H4 (cell line): Measurements from ENCODE around the gene LYSMD1. TPM values are rescaled to one million over a fixed set of nuclear protein-coding genes. Genes with fewer than 3 reads are reported as not detected.
A peak's percentile ranks its signal among the peaks of the same experiment; 100 is the strongest.

Experiments
- DNase-seq: peaks from one replicate; pipeline ENCODE4 v3.0.0-alpha.2; 2015; ENCODE audit warnings: low spot score
- total RNA-seq: library from RNA; depleted of rRNA; stranded (reverse); fragments of >200 nt; shearing (Covaris generic); gene quantifications from 2 replicates; pipeline ENCODE4 v1.2.3, GENCODE V29; 2014

Gene LYSMD1
- total RNA-seq, 1 experiment from 2014 or later = 7.2 TPM

DNA sequence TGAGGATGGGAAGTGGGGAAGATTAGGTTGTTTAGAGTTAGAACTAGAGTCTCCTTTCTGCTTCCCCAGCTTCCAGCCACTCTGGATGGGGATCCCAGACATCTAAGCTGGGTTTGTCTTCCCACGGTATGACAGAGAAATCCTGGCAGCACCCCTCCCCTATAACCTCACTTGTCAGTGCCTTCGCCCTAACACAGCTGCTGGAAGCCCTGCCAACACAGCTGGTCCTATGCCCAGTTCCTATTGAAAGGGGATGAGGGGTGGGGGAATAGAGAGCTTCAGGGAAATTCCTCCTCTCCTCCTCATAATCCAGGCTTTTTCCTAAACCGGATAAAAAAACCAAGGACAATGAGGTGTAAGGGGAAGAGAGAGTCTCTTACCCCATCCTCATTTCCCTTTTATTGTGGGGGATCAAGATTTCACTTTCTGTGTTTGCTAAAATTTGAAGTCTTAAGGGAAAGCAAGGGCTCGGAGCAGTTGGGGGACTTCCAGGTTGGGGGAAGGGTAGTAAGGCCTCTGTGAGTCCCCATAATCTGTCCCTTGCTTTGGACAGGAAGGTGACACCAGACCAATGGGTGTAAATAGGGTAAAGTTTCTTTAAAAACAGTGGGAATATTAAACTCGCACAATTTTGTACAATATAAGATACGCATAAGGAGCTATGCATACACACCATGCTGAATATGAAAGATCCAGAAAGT, 9.5 kb upstream of the LYSMD1 start:
- no peak for DNase-seq

DNA sequence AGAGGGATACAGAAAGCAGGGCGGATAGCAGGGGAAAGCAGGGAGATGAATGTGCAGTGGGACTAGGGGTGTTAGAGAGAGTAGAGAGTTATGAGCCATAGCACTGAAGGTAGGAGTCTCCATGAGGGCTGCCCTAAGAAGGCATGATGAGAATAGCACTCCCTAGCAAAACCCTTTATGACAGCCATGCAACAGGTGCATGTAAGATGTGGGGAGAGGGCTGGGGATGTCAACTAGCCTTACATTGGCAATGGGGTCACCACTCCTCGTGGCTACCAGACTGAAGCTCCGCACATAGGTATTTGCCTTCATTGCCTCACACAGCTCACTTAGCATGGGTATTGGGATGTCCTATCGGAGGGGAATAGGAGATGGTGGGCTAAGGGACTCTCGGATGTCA, 5.5 kb upstream of the LYSMD1 start:
- no peak for DNase-seq

DNA sequence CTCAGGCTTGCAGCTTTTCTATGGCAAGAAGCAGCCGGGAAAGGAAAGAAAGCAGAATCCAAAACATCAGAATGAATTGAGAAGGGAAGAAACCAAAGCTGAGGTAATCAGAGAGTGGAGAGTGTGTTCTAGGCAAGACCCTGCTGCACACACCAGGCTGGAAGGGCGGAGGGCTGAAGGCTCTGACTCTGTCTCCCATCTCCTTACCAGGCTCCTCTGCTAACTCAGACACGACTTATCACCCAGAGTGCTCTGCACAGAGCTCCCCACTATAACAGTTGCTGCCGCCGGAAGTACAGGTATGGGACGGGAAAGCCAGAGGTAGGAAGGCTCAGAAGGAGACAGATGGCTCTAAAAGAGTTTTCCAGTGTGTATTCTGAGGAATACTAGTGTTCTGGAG, 1.4 kb upstream of the LYSMD1 start:
- no peak for DNase-seq

GRCh38 chr1:151166505-151166956, 829 bp upstream of the LYSMD1 start:
- no peak for DNase-seq

GRCh38 chr1:151165281-151165737, 393 bp downstream of the LYSMD1 start:
- no peak for DNase-seq

DNA sequence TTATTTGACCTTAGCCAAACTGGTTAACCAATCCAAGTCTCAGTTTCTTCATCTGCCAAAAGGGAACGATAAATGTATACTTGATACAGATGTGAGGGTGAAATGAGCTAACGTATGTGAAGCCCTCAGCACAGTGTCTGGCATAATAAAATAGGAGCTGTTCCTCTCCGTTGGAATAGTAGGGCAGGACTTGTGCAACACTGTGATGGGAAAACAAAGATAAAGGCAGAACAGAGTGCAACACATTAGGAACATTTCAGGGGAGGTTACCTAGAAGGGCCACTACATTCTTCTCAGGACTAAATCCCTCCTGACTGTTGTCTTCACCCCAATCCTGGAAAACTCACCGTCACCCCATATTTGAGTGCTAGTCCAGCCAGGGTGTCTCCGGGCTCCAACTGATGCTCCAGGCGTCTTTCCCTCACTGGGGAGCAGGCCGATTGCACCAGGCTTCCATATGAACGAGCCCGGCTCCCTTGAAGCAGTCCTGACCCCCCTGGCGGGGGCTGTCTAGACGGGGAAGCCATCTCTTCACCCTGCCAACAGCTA, 896 bp downstream of the LYSMD1 start:
- DNase-seq = no peak

DNA sequence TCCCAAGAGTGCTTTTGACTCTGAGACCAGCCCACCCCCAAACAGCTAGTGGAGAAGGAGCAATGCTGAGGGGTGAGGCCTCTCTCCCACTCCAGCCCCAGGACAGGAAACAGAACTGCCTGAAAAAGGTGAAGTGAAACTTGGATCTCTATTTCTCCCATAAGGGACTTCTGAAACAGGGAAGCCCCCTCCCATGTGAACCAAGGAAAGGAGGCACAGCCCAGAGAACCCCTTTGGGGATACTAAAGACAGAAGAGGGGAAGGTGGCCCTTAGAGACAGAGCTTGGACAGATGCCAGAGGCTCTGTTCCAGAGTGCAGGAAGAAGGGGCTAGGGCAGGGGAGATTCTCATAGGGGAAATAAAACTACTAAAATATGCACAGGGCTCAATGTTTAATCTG, 6.3 kb downstream of the LYSMD1 start:
- no peak for DNase-seq

- DNase-seq = no peak
These were observed 6.9 kb downstream of the LYSMD1 start for GRCh38 chr1:151158751-151159251.

DNA sequence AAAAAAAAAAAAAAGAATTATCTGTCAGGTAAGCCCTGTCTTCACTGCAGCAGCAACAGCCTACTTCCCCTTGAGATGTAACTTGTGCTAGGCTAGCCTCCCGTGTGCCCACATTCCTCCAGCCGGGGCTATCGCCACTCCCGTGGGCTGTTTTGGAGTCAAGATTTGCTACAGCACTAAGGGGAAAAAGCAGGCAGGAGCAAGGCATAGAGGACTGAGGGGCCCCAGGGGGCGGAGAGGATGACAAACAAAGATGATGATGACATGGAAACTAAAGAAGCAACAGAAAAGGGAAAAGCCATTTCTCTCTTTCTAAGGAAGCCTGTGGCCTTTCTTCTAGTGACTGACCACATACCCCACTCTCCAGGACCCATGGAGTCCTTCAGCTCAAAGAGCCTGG, 7.4 kb downstream of the LYSMD1 start:
- DNase-seq = no peak

DNA sequence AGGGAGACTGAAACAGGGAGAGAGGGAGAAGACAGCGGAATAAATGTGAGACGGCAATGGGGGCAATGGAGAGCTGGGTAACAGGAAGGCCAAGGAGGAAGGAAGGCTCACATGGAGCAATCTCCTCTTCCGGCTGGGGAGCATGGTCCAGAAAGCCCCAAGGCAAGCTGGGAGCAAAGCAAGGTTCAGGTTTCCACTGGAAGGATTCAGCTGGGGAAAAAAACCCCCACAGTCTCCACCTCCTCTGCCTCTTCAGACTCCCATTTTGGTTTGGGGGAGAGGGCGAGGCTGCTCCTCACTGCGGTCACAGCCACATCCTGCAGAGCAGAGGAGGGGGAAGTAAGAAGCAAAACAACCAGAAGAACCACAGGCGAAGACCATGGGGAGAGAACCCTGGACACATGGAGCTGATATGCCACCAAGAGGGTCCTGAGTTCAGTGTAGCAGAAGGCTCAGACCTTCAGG, 8.6 kb downstream of the LYSMD1 start:
- no peak for DNase-seq

DNA sequence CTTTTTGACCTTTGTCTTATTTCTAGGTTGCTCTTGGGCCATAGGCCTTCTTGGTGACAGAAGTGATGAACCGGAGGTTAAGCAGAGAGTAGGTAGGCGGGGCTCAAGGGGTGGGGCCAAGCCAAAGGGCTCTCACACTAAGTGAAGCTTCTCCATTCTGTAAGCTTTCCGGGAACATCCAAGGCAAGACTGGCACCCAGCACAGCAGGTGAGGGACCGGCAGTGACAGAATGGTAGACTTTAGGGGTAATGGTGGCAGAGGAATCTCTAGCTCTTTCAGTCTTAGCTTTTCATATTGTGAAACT, 9.2 kb downstream of the LYSMD1 start, which contains the start of gene TNFAIP8L2:
TSS of gene TNFAIP8L2 (plus strand) at position 135 of the 305 bp plus-strand sequence. CDS start 2,049 bp downstream, outside the sequence.
- no peak for DNase-seq

DNA sequence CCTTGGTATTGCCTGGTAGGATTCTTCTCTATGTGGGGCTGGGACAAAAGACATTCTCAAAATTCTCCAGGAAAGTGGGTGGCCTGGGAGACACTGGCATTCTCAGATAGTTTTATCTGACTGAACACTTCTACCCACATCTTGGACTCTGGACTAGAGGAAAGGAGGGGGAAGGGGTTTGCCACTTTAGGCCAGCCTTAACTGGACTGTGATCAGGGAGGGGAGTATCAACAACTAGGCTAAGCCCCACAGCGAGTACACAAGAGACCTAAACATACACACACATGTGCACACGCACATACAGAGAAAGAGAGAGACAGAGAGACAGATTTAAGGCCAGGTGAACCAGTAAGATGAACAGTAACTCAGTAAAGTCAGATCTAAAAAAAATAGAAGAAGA, 18.0 kb downstream of the LYSMD1 start:
- no peak for DNase-seq

DNA sequence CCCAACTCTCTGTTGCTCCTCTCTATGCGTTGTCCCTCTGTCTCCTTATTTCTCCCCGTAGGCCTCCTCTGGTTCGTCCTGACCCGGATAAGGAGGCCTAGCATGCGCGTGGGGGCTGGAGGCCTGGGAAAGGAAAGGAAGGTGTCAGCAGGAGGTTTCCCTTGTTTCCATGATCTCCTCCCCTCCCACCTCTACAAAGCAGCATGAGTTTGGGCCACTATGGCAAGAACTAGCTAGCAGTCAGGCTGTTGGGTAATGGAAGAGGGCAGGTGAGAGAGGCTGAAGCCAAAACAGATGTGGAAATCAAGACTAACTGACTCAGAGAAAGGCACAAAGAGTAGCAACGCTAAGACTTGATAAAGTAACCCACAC, 18.6 kb downstream of the LYSMD1 start:
- DNase-seq = no peak

DNA sequence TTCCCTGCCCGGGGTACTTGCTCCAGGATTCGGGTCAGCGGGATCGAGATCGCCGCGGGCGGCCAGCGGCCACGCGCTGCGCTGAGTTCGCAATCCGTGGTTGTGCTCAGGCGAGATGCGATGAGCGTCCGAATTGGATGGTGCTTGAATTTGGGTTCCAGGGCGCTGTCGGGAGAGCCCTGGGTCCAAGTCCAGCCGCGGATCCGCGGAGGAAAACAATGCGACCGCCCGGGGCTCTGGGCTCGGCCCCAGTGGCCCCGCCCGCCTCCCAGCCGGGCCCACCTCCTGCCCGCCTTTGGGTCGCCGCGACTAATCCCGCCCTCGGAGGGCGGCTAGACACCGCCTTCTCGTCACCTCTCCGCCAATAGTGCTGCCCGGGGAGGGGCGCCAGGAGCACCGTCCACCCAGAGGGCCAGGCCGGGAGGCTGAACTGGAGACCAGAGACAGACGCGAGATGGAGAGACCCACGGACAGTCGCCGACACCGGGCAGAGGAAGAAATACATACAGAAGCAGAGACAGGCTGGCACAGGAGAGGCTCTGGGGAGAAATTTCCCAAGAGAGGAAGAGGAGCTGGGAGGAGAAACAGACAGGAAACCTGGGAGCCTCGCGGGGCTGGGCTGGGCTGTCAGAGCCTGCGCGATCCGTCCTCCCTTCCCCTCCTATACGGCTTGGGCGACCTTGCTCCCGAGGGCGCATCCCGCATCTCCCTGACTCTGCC, 19.1 kb downstream of the LYSMD1 start, which contains the start of gene SEMA6C:
TSS of gene SEMA6C (minus strand) at position 220 of the 720 bp plus-strand sequence. CDS start 4,010 bp downstream, outside the sequence.
- DNase-seq = peak; percentile 75

GRCh38 chr1:151146072-151146411, 19.7 kb downstream of the LYSMD1 start:
- no peak for DNase-seq

GRCh38 chr1:151145304-151146071, 20.2 kb downstream of the LYSMD1 start:
- no peak for DNase-seq

GRCh38 chr1:151144474-151145303, 21.0 kb downstream of the LYSMD1 start:
- no peak for DNase-seq

- DNase-seq = no peak
These were observed 21.7 kb downstream of the LYSMD1 start for GRCh38 chr1:151143986-151144385.

DNA sequence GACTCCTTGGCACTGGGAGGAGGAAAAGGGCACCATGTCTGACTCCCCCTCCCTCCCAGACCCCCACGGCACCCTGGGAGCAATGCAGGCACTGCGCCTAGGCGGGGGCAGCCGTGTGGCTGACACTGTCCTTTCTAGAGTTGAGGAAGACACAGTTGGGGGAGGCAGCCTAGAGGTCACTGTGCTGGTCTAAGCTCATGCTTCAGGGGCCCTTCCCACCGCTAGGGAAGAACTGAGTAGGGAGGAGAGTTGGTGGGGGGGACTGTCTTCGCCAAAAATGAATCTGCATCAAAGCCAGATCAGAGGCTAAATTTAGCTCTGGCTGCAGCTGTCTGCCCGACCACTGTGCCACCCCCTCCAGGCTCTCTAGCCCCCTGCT, 22.7 kb downstream of the LYSMD1 start:
- no peak for DNase-seq

GRCh38 chr1:151142411-151143056, 23.2 kb downstream of the LYSMD1 start:
- DNase-seq = no peak

GRCh38 chr1:151137789-151138188, 27.9 kb downstream of the LYSMD1 start:
- DNase-seq = no peak
